Prostate gland (tissue), 2 donors: ENCODE results near the gene SAMHD1. TPM values are rescaled to one million over a fixed set of nuclear protein-coding genes. Genes with fewer than 3 reads are reported as not detected.
A peak's percentile ranks its signal among the peaks of the same experiment; 100 is the strongest.

Experiments
- DNase-seq: peaks from one replicate; pipeline ENCODE4 v3.0.0-alpha.2; 2019; ENCODE audit warnings: low spot score
- H3K27ac ChIP-seq, 2 donors: fragments of 200-600 bp; sonication (generic); 2 replicates each; pipeline ENCODE4 v1.5.1; 2017 to 2019
- H3K27me3 ChIP-seq: fragments of 200-600 bp; sonication (generic); replicated peaks from 2 replicates; pipeline ENCODE4 v1.5.1; 2019; ENCODE audit not compliant: insufficient read depth
- H3K36me3 ChIP-seq, 2 donors: fragments of 200-600 bp; sonication (generic); 1 replicate in 1 of 2; 2 replicates in 1 of 2; pipeline versions ENCODE4 v1.5.1 to v1.8.1; 2017 to 2019
- H3K4me1 ChIP-seq: fragments of 200-600 bp; sonication (generic); replicated peaks from 2 replicates; pipeline ENCODE4 v1.5.1; 2019
- H3K4me3 ChIP-seq, 2 donors: fragments of 200-600 bp; sonication (generic); 2 replicates each; pipeline ENCODE4 v1.5.1; 2017 to 2019
- H3K9me3 ChIP-seq: fragments of 200-600 bp; sonication (generic); 2 replicates; pipeline ENCODE4 v1.5.1; 2017
- POLR2A ChIP-seq: fragments of 450-650 bp; IDR thresholded peaks from one replicate; pipeline ENCODE4 v1.6.1; 2016; ENCODE audit warnings: antibody characterized with exemption, mild to moderate bottlenecking
- POLR2AphosphoS5 ChIP-seq: sonication (generic); formaldehyde crosslinking; IDR thresholded peaks from one replicate; pipeline ENCODE4 v1.6.1; 2017; ENCODE audit warnings: antibody characterized with exemption
- WGBS: methylation state at CpG from one replicate; pipeline ENCODE4 v1.1.5; 2018; 5-methylcytosine and 5-hydroxymethylcytosine counted together
- intact Hi-C: fragments of 100-400 bp; cut with DNase I; formaldehyde crosslinking; loops from one replicate; pipeline ENCODE4 v1.14.2; 2022
- total RNA-seq, 2 donors: library from RNA; depleted of rRNA; stranded (reverse); fragments of >200 nt; gene quantifications; one replicate each; pipeline ENCODE4 v1.1.0, GENCODE V29; 2016
- TF ChIP-seq, protein P1 (sequence below), 4 experiments: fragments of 200-600 bp in 2 of 4; fragments of 450-650 bp in 2 of 4; sonication (generic) in 2 of 4; IDR thresholded peaks; 1 replicate in 3 of 4; 2 replicates in 1 of 4; pipeline ENCODE4 v1.5.1; 2016 to 2019; ENCODE audit warnings: antibody characterized with exemption in 4 of 4, mild to moderate bottlenecking in 2 of 4, moderate library complexity in 2 of 4

The SAMHD1 gene
- total RNA-seq, 2 donors from 2014 or later, result 24.9 to 72.2 TPM

DNA sequence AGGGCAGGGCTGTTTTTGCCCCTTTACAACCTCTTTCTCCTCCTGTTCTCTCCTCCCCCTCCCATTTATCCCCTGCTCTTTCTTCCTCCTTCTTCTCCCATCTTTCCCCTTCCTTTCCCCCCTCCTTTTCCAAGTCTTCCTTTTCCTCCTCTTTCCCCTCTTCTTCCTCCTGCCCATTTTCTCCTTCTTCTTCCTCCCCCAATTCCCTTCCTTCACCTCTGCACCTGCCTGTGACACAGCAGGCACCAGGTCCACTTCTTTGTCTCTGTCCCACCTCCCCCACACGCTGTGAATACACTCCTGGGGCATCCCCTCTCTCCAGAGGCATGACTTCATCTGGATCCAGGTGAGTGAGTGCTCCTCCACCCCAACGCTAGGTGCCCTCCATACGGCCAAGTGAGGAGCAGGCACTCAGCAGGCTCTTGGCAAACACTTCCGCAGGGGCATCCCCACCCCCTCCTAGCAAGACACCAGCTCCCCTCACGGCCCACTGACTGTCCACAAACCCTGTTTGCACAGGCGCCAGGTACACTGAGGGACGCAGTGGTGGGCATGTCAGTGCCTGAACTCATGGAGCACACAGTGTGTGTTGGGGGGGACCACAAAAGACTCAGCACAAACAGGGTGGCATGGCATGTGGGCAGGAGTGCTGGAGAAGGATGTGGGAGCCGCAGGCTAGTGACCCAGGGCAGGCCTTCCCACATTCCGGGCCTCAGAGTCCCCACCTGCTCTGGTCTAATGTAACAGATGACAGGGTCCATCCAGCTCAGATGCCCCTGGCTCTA, 86.2 kb downstream of the SAMHD1 start:
- H3K36me3 ChIP-seq, result no peaks in the 10 kb centered on the region
- 57% methylated on average over 9 of the region's 9 CpGs for WGBS
- peaks cover 6% of the 10 kb centered on the region for H3K4me1 ChIP-seq
- peak overlapping the region in 1 of 2 donors; percentile 93 for H3K27ac ChIP-seq
- no peak for DNase-seq
- H3K27me3 ChIP-seq, result no peaks in the 10 kb centered on the region
- intact Hi-C loops, result loop anchor here (10.0 kb wide), 1 partner anchor 290 kb away; the partner anchor contains the start of gene TGIF2
- H3K9me3 ChIP-seq, result no peaks in the 10 kb centered on the region
- no peak overlapping the region for H3K4me3 ChIP-seq
- TF ChIP-seq POLR2A (no peak), POLR2AphosphoS5 (no peak)
- TF ChIP-seq, protein P1, sequence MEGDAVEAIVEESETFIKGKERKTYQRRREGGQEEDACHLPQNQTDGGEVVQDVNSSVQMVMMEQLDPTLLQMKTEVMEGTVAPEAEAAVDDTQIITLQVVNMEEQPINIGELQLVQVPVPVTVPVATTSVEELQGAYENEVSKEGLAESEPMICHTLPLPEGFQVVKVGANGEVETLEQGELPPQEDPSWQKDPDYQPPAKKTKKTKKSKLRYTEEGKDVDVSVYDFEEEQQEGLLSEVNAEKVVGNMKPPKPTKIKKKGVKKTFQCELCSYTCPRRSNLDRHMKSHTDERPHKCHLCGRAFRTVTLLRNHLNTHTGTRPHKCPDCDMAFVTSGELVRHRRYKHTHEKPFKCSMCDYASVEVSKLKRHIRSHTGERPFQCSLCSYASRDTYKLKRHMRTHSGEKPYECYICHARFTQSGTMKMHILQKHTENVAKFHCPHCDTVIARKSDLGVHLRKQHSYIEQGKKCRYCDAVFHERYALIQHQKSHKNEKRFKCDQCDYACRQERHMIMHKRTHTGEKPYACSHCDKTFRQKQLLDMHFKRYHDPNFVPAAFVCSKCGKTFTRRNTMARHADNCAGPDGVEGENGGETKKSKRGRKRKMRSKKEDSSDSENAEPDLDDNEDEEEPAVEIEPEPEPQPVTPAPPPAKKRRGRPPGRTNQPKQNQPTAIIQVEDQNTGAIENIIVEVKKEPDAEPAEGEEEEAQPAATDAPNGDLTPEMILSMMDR (IDR thresholded peaks at IDR 0.05), result no peak

DNA sequence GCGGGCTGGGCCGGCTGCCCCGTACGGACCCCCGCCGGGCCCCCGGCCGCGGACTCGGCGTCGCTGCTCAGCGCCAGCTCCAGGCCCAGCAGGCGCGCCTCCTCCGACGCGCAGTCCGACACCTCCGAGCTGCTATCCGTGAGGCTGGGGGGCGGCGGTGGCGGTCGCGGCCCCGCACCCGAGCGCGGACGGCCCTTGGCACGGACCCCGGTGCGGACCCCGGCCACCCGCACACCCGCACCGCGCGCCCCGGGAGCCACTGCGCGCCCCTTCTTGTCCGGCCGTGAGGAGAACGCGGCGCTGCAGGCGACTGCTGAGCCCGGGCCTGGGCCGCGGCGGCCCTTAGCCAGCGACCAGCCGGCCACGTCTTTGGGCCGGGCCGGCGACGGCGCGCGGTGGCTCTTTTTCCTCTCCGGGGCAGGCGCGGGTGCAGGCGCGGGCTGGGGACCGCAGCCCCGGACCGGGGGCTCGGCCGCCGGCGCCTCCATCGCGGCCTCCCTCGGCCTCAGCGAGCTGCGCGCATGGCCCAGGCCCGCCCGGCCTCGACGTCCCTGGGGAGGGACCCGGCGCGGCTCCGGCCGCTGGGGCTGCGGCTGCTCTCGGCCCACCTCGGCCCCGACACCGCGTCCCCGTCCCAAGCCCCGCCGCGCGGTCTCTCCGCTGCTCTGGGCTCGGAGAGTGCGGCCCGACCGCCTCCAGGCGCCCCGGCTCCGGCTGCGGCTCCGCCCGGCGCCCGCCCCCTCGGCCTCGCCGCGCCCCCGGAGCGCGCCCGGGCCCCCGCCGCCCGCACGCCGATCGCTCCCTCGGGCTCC, 88.4 kb downstream of the SAMHD1 start:
- H3K4me1 ChIP-seq, result peaks cover 14% of the 10 kb centered on the region
- DNase-seq, result no peak
- H3K27ac ChIP-seq, result peak overlapping the region; percentile 93 to 95
- intact Hi-C loops, result loop anchor here (5.0 to 10.0 kb wide), 3 partner anchors 36 to 288 kb away; partner anchors contain the start of genes DSN1 and TGIF2
- peak overlapping the region; percentile 58 to 64 for H3K4me3 ChIP-seq
- no peaks in the 10 kb centered on the region for H3K36me3 ChIP-seq
- under 1% methylated on average over 49 of the region's 129 CpGs for WGBS
- TF ChIP-seq POLR2A, result peak; percentile 30
- TF ChIP-seq, protein P1 (IDR thresholded peaks at IDR 0.05), result no peak
- no peaks in the 10 kb centered on the region for H3K9me3 ChIP-seq
- no peaks in the 10 kb centered on the region for H3K27me3 ChIP-seq

DNA sequence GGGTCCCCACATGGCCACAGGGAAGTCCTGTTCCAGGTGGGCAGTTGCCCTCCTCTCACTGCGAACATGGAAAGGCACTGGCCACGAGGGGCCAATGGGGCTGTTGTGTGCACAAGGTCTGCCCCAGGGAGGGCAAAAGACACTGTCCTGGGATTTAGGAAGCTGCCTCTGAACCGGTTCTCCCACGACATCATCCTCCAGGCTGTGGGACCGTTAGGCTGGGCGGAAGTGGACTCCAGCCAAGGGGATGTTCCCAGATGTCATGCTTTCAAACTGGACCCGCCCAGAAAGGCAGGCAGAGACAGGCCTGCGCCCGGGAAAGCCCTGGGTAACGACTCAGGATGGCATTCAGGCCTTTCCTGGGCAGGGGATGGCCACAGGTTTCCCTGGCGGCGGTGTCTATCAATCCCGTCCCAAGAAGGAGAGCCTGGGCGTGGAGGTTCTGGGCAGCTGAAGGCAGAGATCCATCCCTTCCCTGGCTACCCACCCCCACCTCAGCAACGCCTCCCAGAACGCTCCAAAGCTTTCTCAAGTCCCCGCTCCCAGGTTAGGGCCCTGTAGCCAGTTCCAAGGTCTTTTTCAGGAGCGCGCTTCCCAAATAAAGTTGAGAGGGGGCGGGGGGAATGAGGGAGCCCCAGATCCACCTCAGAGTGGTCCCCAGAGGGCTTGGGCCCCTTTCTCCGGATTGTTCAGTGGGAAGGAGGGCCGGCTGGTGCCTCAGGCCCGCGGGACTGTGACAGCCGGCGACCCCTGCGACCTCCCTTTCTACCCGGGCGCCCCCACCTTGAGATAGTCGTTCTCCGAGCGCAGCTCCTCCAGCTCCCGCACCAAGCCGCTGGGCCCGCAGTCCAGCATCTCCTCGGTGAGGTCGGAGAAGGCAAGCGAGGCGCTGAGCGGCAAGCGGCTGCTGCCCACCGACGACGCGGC, 89.4 kb downstream of the SAMHD1 start:
- H3K9me3 ChIP-seq, result no peaks in the 10 kb centered on the region
- intact Hi-C loops, result loop anchor here (5.0 to 10.0 kb wide), 3 partner anchors 35 to 287 kb away; partner anchors contain the start of genes DSN1 and TGIF2
- WGBS, result 4% methylated on average over 45 of the region's 45 CpGs
- peak overlapping the region; percentile 58 to 64 for H3K4me3 ChIP-seq
- peak; percentile 98 for DNase-seq
- no peaks in the 10 kb centered on the region for H3K27me3 ChIP-seq
- TF ChIP-seq POLR2AphosphoS5 (peak; percentile 97), POLR2A (peak; percentile 66)
- TF ChIP-seq, protein P1 (IDR thresholded peaks at IDR 0.05), result peak in 1 of 4 experiments; percentile 23
- peak overlapping the region; percentile 93 to 95 for H3K27ac ChIP-seq
- peaks cover 14% of the 10 kb centered on the region for H3K4me1 ChIP-seq
- H3K36me3 ChIP-seq, result no peaks in the 10 kb centered on the region

DNA sequence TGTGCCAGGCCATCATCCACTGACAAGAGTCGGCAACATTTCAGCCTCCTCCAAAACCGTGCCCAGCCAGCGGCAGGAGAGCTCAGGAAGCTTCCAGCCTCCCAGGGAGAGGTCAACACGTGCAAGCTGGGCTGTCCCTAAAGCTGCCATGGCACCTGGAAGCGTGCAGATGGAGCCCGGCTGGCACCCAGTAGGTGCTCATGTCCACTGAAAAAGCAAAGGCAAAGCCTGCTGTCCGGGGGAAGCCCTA, 90.0 kb downstream of the SAMHD1 start:
- H3K27me3 ChIP-seq, result no peaks in the 10 kb centered on the region
- intact Hi-C loops, result loop anchor here (5.0 to 10.0 kb wide), 3 partner anchors 34 to 287 kb away; partner anchors contain the start of genes DSN1 and TGIF2
- TF ChIP-seq, protein P1 (IDR thresholded peaks at IDR 0.05), result no peak
- H3K27ac ChIP-seq, result peak overlapping the region; percentile 93 to 95
- no peaks in the 10 kb centered on the region for H3K9me3 ChIP-seq
- WGBS, result 0% methylated on average over 6 of the region's 7 CpGs
- DNase-seq, result no peak
- peak overlapping the region; percentile 58 to 64 for H3K4me3 ChIP-seq
- no peaks in the 10 kb centered on the region for H3K36me3 ChIP-seq
- peaks cover 19% of the 10 kb centered on the region for H3K4me1 ChIP-seq
